CD4-positive, alpha-beta T cell treated with Interferon alpha-2 for 1 hour (primary cell): ENCODE data around the gene RSPRY1.

Source experiments
- DNase-seq, 2 donors: peaks; one replicate each; pipeline ENCODE4 v3.0.0-alpha.2; 2020 to 2022

Gene RSPRY1

DNA sequence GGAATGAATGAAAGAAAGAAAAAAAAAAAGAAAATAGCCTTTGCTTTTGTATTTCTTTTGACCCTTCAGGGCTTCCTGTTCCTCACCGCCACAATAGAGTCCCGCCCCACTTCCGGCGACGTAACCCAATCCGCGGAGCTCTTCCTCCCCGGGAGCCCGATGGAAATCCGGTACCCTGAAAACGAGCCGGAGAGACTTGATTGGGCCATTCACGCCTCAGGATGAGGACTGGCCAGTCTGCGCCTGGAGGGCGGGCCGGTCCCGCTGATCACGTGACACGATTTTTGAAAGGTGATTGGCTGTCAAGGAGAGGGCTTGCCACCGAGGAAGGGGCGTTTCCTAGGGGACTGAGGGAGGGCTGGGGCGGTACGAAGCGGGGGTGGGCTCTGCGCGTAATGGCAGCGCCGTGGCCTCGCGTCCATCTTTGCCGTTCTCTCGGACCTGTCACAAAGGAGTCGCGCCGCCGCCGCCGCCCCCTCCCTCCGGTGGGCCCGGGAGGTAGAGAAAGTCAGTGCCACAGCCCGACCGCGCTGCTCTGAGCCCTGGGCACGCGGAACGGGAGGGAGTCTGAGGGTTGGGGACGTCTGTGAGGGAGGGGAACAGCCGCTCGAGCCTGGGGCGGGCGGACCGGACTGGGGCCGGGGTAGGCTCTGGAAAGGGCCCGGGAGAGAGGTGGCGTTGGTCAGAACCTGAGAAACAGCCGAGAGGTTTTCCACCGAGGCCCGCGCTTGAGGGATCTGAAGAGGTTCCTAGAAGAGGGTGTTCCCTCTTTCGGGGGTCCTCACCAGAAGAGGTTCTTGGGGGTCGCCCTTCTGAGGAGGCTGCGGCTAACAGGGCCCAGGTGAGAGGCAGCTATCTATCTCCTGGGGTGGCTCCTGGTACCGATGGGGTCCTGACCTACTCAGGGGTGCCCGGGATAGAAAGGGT is at the start of gene RSPRY1, which contains the start of gene PSME3IP1:
Gene RSPRY1, plus strand, starts transcription at position 385 of the 927 bp plus-strand sequence. CDS start 18,330 bp downstream, outside the sequence.
Gene PSME3IP1, minus strand, starts transcription at position 95 of the 927 bp plus-strand sequence. CDS start 12,185 bp downstream, outside the sequence.
- peak; percentile 99 to 100 for DNase-seq

DNA sequence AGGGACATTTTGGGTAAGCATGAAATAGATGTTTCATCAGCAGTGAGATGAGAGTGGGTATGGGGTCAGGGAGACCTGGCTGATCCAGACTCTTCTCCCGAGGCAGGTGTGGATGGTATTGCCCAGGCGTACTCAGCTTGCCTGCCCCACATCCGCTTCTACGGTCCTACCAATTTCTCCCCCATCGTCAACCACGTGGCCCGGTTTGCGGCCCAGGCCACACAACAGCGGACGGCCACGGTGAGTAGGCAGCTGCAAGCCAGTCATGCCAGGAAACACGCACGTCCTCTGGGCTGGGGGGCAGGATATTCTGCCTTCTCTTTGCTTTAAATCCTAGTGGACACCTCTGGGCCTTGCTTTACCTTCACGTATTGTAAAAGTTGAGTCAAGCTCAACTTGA is 49.1 kb upstream of the RSPRY1 start:
- DNase-seq = no peak

- no peak for DNase-seq
These were observed 48.4 kb upstream of the RSPRY1 start for GRCh38 chr16:57137566-57138273.

DNA sequence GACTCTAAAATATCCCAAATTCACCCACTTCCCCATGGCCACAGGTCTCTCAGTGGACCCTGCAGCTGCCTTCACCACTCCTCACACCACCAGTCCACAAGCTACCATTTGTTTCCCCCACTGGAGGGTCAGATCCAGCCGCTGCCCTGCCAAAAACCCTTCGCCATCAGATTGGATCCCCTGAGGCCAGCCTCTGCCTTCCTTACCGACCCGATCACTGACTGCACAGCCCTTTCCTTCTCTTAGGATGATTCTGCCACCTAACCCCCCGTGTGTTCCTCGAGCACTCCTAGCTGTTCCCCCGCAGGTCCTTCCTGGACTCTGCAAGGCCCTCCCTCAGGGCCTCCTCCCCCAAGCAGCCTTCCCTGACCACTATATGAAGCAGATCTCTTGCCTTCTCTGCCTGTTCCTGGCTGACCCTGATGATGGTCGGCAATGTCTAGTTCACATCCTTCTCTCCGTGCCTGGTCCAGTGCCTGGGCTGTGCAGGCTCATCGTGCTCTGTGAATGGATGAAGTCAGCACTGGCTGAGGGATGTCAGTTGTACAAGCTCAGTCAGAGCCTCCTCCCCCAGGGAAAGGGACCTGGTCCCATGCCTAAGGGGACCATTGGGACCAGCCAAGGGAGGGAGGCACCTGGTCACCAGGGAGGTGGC is 47.7 kb upstream of the RSPRY1 start:
- no peak for DNase-seq

GRCh38 chr16:57140931-57141668 is 45.0 kb upstream of the RSPRY1 start:
- no peak for DNase-seq

GRCh38 chr16:57141822-57142631 is 44.1 kb upstream of the RSPRY1 start:
- DNase-seq = peak in 1 of 2 donors; percentile 27

- no peak for DNase-seq
These were observed 42.8 kb upstream of the RSPRY1 start for GRCh38 chr16:57143149-57143921.

GRCh38 chr16:57144027-57144426 is 42.1 kb upstream of the RSPRY1 start:
- DNase-seq = no peak

GRCh38 chr16:57145046-57146021 is 40.8 kb upstream of the RSPRY1 start:
- no peak for DNase-seq

DNA sequence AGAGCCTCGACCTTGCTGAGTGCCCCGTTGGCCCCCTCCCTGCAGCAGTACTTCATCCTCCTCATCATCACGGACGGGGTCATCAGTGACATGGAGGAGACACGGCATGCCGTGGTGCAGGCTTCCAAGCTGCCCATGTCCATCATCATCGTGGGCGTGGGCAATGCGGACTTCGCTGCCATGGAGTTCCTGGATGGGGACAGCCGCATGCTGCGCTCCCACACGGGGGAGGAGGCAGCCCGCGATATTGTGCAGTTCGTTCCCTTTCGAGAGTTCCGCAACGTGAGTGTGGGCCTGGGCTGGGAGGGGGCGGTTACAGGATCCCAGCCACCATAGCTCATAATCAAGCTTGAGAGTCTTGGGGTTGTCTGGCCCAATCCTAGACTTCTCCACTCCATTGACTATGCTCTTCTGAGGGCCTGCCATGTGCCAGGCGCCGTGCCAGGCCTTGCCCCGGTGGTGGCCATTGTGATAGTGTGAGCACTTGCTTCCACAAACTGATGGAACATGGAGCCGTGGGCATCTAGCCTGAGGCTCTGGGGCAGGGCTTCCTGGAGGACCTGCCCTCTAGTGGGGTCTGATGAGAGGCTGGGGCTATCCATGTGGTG is 40.0 kb upstream of the RSPRY1 start:
- no peak for DNase-seq

- no peak for DNase-seq
These were observed 39.4 kb upstream of the RSPRY1 start for GRCh38 chr16:57146735-57147134.

DNA sequence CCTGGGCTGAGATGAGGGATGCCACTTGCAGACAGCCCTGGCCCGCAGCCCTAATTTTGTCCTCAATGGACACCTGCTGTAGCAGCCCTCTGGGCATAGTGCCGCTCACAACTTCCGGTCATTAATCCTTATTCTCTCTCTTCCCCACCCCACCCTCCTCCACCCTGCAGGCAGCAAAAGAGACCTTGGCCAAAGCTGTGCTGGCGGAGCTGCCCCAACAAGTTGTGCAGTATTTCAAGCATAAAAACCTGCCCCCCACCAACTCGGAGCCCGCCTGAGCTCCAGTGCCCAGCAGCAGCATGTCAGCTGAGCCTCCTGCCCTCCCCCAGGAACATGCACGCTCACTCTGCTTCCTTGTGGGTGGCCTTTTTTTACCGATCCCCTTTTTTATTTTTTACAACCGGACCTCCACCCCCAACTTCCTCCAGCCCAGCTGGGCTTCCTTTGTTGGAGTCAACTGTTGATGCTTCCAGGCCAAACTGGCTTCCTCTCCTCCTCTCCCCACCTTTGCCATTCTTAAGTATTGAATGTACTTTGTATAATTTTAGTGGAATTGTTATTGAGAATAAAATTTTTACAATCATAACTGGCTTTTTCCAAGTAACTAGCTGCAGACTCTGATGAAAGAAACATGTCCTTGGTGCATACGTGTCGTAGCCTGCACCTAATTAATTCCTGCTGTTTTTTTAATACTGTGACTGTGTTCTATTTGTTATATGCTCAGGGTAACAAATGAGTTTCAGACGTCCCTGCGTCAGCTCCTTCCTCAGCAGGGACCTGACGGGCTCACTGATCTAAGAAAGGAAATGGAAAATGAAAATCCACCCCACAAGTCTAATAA is 38.5 kb upstream of the RSPRY1 start:
- no peak for DNase-seq

DNA sequence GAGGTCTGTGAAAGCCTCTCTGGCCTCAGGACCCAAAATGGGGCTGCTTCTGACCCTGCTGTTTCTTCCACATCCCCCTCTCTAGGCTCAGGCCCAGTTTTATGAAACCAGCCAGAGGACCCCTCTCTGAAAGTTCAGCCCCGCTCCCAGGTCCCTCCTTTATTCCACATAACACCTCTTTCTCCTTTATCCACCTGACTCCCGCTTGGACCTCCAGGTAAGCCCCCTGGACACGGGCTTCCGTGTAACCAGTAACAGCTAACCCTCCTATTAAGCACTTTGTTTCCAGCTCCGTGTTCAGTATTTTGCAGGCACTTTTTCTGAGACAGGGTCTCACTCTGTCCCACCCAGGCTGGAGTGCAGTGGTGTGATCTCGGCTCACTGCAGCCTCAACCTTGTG is 37.6 kb upstream of the RSPRY1 start:
- DNase-seq = no peak

DNA sequence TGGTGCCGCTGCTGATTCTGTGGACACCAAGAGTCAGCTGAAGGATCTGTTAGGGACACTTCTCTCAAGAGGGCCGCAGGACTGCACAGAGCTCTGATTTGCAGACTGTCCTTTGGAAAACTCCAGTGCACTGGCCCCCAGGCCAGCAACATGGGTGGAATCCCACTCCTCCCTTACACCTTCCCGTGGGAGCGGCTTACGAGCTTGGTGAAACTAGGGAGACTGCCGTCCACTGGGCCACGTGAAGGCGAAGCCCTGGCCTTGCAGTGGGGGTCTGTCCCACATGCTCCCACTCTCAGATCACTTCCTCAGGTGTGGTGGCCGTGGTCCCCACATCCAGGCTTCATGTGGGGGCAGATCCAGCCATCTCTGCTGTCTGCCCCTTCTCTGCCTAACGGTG is 36.7 kb upstream of the RSPRY1 start:
- DNase-seq = no peak

GRCh38 chr16:57150682-57151330 is 35.3 kb upstream of the RSPRY1 start:
- no peak for DNase-seq

- no peak for DNase-seq
These were observed 34.8 kb upstream of the RSPRY1 start for GRCh38 chr16:57151369-57151768.
